SKM-1 (cell line): ENCODE results near the gene EIF4E1B.

Source experiments
- DNase-seq: peaks from one replicate; lab custom pipeline; 2025; ENCODE audit not compliant: unreplicated experiment; lab: John Stamatoyannopoulos, UW

The EIF4E1B gene

DNA sequence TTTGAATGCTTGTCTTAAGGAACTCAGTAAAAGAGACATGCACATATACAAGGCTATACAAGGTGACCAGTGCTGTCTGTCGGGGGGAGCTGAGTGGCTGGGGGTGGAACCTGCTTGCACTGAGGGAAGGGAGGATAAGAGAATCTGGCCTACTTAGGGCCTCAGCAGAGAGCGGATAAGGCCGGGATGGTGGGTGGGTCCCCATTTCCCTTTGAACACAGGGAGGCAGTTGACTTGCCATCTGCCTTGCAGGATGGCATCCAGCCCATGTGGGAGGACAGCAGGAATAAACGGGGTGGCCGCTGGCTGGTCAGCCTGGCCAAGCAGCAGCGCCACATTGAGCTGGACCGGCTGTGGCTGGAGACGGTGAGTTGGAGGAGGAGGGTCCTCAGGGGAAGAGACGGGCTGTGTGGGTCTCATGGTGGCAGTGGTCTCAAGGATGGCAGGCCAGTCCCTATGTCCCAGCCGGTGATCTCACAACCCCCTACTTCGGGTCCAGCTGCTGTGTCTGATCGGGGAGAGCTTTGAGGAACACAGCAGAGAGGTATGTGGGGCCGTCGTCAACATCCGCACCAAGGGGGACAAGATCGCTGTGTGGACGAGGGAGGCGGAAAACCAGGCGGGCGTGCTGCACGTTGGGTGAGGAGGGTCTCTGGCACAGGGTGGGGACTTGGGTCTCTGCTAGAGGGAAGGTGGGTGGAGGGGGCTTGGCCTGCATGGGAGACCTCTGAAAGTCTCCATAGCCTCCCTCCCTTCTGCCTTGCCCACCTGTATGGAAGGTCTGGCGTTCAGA lies 14.6 kb downstream of the EIF4E1B start:
- no peak for DNase-seq

DNA sequence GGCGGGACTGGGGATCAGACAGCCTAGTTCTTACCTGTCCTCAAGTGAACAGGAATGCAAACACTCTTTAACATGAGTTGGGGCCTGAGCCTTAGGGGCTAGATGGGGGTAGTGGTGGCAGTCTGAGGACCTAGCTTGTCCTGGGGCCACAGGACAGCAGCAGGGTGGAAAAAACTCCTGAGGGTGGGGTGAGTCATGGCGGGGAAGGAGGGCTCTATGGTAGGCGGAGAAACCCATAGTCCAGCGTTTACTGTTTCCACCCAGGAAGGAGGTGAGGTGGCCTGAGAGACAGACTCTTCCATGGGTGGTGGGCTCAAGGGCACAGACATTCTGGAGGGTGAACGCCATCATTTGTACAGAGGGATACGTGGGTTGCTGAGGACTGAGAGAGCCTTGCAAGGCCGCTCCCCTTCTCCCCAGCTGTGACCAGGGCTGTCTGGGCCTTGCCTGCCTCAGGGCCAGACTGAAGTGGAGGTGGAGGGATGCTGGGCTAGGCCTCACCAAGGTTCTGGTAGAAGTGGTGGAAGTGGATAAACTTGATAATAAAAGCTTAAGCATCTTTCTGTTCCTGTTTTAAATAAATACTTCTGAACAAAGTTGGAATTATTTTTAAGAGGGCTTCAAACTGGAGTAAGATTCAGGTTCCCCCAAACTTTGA lies 15.7 kb downstream of the EIF4E1B start:
- no peak for DNase-seq

DNA sequence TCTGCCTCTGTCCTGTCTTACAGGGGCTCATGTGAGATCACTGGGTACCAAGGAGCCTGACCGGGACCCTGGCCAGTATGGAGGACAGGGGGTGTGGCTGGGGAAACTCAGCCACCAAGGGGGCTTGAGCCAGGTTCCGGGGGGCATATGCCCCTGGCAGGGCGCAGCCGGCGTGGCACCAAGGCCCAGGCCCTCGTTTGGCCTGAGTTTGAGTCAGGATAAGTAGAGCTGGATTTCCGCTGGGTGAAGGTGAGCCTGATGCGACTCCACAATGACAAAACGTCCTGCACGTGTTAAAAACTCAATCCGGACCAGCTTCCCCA lies 16.2 kb downstream of the EIF4E1B start:
- no peak for DNase-seq

DNA sequence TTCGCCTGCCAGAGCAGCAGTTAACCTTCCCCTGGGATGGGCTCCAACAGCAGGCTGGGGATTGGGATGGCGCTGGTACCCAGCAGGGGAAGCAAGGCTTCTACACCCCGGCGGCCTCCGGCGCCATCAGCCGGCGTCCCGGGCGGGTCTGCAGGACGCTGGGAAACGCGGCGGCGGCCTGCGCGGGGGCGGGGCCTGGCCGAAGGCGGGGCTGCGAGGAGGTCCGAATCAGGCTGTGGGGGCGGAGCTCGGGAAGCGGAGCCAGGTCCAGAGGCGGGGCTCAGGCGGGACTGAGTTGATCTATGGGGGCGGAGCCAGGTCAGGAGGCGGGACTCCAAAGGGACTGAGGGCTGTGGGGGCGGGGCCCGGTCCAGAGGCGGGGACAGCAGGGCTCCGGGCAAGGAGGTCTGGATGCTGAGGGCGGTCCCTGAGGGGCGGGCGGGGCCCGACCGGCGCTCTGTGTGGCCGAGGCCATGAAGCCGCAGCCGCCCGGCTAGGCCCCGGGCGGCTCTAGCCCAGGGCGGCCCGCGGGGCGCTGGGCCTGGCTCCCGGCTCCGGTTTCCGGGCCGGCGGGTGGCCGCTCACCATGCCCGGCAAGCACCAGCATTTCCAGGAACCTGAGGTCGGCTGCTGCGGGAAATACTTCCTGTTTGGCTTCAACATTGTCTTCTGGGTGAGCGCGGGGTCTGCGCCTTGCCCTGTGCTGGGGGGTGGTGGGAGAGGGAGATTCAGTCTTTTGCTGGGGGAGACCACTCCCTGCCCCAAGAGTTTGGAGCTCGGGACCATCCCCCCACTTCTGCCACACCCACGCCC lies 16.8 kb downstream of the EIF4E1B start, which contains the start of gene TSPAN17:
TSPAN17 (plus strand) TSS at position 455 of the 813 bp plus-strand sequence; CDS start at position 587, 132 bp downstream.
- peak; percentile 95 for DNase-seq

DNA sequence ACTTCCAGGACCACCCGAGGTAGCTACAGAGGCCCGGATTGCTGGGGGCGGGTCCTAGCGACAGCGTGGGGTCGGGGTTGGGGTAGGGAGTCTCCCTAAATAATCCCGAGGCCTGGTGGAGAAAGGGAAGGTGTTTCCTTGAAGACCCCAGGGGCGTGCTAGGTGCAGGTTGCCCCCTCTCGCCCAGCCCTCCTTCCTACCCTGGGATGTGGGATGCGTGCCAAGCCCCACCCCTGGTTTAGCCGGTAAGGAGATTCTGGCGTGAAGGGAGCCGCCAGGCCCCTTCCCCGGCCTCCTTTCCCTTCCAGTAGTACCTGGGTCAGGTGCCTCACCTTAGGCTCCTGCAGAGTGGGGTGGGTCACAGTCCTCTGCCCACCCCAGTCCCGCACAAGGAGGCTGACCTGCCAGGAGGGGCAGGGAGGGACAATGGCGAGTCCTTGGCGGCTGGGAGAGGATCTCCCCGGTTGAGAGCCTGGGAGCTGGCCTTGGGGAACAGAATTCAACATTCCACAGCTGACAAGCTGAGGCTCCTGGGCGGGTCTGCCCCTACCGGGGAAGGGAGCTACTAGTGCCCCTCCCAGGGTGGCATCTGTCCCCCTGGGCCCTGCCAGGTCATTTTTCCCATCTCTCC lies 17.5 kb downstream of the EIF4E1B start:
- no peak for DNase-seq

DNA sequence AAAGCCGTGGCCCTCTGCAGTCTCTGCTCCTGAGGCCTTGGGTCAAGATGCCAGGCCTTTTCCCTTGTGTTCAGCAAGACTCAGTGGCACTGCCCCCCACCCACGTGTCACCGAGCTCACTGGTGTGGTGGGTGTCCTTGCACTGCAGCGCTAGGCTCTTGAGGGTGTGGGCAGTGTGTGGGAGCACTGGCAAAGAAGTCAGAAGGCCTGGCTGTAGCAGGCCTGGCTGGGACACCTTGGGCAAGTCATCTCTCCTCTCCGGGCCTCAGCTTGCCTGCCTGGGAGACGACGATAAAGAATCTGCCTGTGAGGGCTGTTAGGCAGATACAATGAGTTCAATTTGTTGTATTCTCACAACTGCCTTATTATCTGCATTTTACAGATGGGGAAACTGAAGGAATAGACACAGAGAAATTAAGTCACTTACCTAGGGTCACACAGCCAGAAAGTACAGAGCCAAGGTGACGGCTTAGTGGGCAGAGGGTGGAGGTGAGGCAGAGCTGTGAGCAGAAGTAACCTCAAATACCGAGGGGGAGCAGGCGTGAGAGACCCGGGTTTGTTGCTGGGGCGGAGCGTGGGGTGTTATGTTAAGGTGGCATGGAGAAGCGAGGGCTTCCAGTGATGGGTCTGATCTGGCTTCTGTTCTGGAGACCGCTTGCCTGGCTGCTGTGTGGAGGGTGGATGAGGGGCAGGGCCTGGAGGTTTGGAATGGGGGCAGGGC lies 18.2 kb downstream of the EIF4E1B start:
- no peak for DNase-seq

DNA sequence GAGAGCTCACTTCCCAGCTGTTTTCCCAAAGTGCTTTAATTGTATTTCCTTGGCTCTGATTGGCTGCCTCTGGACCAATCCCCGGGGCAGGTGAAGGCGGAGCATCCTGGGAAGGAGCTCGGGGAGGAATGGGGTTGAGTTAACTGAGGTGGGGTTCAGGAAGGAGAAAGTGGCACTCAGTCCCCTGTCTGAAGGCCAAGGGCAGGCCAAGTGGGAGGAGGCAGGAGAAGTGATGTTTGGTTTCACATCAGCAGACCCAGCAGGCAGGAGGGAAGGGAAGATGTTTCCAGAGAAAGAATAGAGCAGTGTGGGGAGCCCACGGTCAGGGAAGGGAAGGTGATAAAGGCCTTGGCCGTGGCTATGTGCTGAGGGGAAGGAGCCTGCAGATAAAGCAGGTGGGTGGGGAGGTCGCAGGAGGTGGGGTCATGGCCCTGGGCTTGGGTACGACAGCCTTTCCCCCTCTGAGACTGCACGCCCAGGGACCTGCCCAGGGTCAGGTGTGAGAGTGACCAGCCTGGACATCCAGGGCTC lies 19.9 kb downstream of the EIF4E1B start:
- no peak for DNase-seq

DNA sequence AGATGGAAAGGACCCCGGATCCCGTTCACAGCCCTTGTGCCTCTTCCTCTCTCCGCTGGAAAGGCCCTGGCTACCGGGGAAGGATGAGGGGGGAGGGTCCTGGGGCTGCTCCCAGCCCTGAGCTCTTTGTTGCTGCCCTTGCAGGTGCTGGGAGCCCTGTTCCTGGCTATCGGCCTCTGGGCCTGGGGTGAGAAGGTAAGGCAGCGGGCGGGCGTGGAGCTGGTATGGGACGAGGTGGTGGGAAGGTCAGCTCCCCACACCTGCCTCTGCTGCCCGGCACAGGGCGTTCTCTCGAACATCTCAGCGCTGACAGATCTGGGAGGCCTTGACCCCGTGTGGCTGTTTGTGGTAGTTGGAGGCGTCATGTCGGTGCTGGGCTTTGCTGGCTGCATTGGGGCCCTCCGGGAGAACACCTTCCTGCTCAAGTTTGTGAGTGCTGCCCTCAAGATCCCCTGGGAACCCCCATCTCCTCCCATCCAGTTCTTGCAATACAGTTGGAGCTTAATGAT lies 21.1 kb downstream of the EIF4E1B start:
- no peak for DNase-seq

DNA sequence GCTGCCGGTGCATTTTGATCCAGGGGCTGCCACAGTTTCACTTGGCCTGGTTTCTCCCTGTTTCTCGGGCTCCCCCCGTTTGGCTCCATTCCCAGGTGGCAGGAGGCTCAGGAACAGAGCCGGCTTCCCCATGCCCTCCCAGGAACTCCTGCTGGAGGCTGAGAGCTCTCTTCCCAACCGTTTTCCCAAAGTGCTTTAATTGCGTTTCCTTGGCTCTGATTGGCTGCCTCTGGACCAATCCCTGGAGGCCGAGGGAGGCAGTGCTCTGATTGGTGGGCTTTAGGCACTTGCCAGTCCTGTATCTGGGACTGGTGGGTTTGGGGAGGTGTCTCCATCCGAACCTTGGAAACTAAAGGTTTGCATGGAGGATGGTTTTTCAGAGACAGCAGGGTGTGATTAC lies 21.7 kb downstream of the EIF4E1B start:
- DNase-seq, result no peak

DNA sequence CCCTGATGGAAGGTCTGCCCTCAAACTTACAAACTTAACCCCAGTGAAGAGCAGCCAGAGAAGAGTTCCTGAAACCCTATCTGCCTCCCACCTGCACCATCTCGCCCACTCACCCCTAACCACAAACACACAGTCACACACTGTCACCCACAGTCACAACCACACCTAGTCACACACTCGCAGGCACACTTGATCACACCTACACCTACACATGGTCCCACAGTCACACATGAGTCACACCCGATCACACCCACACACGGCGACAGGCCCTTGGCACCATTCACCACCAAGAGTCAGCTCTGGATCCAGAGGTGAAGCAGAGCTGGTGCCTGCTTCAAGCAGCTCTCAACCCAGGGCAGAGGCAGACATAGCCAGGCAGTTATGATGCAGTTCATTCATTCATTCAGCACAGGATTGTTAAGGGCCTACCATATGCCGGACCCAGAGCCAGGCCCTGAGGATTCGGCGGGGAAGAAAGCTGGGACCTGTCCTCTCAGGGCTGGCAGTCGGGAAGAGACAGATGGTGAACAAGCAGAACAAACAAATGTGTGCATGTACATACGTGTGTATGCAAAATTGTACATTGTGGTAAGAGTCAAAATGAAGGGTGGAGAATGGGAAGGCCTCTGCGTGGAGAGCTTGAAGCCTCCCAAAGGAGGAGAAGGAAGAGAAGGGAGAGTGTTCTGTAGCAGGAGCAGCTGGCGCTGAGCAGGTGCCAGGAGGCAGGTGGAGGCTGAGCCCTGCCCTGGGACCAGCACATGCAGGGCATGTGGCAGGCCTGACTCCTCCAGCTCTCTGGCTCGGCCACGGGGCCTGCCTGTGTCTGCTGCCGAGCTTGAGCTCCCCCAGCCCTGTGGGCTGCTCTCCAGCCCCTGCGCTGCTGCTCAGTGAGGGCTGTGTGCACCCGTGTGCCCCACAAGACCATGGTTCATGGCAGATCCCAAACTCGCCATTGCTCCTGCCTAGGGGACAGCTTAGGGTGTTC lies 23.2 kb downstream of the EIF4E1B start:
- no peak for DNase-seq

DNA sequence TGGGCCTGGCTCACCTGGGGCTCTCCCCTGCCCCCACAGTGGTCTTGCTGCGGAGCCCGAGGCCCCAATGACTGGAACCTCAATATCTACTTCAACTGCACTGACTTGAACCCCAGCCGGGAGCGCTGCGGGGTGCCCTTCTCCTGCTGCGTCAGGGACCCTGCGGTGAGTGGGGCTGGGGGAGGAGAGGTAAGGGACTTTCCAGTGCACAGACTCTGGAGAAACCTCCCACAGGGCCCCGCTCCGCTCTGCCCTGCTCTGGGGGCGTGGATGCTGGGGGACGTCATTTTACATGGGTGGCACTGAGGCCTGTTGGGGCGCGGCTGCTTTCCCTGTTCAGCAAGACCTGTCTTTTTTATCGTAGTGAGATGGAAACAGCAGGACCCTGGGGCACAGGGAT lies 24.4 kb downstream of the EIF4E1B start:
- DNase-seq, result no peak

DNA sequence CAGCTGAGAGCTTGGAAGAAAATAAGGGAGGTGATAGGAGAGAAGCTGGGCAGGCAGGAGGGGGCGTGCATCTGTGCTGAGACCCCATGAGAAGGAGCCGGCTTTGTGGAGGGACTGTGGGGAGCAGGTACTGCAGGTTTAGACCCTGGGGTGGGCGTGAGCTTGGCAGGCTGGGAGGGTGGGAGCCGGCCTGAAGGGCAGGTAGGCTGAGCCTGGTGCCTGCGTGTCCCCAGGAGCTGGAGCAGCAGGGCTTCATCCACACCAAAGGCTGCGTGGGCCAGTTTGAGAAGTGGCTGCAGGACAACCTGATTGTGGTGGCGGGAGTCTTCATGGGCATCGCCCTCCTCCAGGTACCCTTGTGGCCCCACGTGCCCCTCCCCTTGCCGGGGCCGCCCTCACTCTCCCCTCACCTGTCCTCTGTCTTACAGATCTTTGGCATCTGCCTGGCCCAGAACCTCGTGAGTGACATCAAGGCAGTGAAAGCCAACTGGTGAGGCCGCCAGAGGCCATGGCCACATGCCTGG lies 26.1 kb downstream of the EIF4E1B start:
- DNase-seq, result no peak

DNA sequence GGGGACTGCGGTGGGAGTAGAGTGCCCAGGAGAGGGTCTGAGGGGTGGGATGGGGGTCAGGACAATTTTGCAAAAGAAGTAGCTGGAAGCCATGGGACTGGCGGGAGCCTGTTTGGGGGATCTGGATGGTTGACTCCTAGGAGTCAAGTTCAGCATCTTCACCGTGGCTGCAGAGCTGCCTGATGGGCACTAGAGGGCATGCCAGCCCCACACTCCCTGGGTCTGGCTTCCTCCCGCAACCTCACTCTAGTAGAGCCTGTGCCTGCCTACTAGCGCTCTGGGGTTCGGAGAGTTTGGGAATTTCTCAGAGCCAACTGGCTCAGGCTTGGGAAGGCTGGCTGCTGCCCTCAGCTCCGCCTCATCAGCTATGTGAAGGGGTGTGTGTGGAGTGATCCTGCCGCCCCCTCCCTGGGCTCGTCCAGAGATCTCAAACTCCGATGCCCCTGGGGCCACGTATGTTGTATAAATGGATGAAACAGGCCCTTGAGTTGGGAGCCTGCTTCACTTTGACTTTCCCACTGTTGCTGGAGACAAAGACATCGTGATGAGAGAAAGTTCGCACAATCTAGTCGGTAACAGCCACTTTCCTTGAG lies 27.6 kb downstream of the EIF4E1B start:
- peak; percentile 22 for DNase-seq

DNA sequence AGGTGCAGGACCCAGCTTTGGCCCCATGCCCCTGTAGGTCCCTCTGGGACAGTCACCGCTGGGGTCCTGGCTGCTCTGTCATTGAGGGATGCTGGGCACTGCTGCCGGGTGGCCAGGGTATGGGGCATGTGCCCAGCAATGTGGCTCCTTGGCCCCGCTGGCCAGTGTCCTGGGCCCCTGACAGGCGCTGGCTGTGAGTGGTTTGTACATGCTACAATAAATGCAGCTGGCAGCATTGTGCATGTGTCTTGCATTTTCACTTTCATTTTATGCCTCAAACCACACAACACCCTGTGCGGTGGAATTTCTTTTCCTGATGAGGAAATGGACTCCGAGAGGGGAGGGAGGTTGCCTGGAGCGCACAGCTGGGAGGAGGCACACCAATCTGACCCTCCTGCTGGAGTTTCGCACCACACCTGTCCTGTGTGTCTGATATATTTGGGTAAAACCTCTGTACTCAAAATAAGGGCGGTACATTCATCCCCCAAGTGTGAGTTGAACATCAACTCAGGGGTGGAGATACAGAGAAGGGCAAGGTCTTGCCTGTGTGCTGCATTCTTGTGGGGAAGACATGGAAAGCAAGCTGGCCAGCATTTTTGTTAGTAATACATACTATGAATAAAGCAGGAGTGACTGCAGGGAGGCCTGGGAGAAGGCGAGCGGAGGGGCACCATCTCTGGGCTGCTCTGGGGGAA lies 28.5 kb downstream of the EIF4E1B start:
- DNase-seq, result no peak

DNA sequence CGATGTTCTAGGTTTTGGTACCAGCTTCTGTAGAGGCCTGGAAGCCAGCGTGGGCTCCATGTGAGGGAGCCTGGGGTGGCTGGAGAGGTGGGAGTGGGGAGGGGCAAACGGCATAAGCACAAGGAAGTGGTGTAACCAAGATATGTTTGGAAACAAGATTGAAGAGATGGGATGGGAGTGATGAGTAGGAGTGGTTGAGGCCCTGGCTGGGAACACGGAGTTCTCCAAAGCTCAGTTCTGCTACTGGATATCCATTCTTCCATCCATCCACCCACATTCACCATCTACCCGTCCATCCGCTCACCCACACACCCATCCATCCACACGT lies 29.0 kb downstream of the EIF4E1B start:
- no peak for DNase-seq

DNA sequence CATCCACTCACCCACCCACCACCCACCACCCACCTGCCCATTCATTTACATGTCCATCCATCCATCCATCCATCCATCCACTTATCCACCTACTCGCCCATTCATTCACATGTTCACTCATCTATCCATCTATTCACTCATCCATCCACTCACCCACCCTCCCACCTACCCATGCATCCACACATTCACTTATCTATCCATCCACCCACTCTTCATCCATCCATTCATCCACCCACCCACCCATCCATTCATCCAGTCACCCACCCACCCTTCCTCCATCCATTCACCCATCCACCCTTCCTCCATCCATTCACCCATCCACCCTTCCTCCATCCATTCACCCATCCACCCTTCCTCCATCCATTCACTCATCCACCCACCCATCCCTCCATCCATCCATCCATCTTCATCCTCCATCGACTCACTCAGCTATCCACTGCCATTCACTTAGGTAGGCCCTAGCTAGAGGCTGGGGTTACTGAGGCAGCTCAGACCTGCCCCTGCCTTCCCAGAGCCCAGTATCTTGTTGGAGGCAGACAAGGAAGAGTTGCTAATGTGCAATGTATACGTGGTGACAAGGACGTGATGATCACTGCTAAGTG lies 29.5 kb downstream of the EIF4E1B start:
- no peak for DNase-seq

DNA sequence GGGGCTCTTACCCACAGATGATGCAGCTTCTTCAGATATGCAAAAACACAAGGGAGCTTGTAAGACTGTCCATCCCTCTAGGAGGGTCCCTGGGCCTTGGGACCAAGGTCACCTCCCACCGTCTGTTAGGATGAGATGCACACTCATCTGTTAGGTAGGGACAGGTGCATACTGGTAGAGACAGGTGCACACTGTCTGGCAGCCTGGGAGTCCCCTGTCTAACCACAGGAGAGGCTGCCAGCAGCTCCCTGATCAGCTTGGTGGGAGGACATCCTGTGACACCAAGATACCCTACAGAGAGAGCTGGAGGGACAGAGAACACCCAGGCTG lies 30.0 kb downstream of the EIF4E1B start:
- DNase-seq, result no peak
